ENCODE results near the gene RBM23. TPM values are rescaled to one million over a fixed set of nuclear protein-coding genes. Genes with fewer than 3 reads are reported as not detected.

RBM23 gene
- polyA plus RNA-seq, 1 donor (not counting 4 experiments of a cell fraction or from before 2014, with no cell fraction given): 50.8 TPM

- TF ChIP-seq, protein P1, sequence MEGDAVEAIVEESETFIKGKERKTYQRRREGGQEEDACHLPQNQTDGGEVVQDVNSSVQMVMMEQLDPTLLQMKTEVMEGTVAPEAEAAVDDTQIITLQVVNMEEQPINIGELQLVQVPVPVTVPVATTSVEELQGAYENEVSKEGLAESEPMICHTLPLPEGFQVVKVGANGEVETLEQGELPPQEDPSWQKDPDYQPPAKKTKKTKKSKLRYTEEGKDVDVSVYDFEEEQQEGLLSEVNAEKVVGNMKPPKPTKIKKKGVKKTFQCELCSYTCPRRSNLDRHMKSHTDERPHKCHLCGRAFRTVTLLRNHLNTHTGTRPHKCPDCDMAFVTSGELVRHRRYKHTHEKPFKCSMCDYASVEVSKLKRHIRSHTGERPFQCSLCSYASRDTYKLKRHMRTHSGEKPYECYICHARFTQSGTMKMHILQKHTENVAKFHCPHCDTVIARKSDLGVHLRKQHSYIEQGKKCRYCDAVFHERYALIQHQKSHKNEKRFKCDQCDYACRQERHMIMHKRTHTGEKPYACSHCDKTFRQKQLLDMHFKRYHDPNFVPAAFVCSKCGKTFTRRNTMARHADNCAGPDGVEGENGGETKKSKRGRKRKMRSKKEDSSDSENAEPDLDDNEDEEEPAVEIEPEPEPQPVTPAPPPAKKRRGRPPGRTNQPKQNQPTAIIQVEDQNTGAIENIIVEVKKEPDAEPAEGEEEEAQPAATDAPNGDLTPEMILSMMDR (optimal IDR thresholded peaks at IDR 0.05 in 1 of 3, IDR thresholded peaks at IDR 0.05 in 1 of 3, conservative IDR thresholded peaks at IDR 0.05 in 1 of 3; ENCODE audit: extremely low read depth in 1 of 3, insufficient read depth in 2 of 3, low read length in 3 of 3): no peak
- TF ChIP-seq EZH2 (IDR thresholded peaks at IDR 0.05; ENCODE audit: low read length): no peak
- dilution Hi-C loops (cut with MboI; ENCODE audit: extremely low pct_ligation_motif_present, low sequenced_read_pairs): no loop called here
- FAIRE-seq (no peak), DNase-seq (ENCODE audit: low read depth, low spot score) (no peak)
- Histone ChIP-seq H3K79me2 (ENCODE audit: control insufficient read depth, insufficient read depth, low read length) (no peaks in the 10 kb centered on the region), H3K4me1 (ENCODE audit: control insufficient read depth, extremely low read depth, insufficient read depth, low read length) (peaks cover 9% of the 10 kb centered on the region), H3K27ac (ENCODE audit: control insufficient read depth, insufficient read depth, low read length) (no peak overlapping the region), H3K9me1 (ENCODE audit: control insufficient read depth, extremely low read depth, insufficient read depth, low read length) (no peaks in the 10 kb centered on the region), H3K36me3 (ENCODE audit: control insufficient read depth in 2 of 2, extremely low read depth in 1 of 2, insufficient read depth in 2 of 2, low read length in 2 of 2) (peaks cover 11 to 20% of the 10 kb centered on the region in 2 experiments), H4K20me1 (ENCODE audit: control insufficient read depth, extremely low read depth, insufficient read depth, low read length) (no peaks in the 10 kb centered on the region), H3K4me3 (ENCODE audit: control insufficient read depth in 2 of 3, extremely low read depth in 1 of 3, insufficient read depth in 2 of 3, low read depth in 1 of 3, low read length in 3 of 3) (no peak overlapping the region), H3K4me2 (ENCODE audit: control insufficient read depth, extremely low read depth, insufficient read depth, low read depth, low read length) (peak overlapping the region; percentile 15), H3K9me3 (ENCODE audit: control insufficient read depth, low read depth, low read length) (no peaks in the 10 kb centered on the region), H3K27me3 (ENCODE audit: control insufficient read depth, extremely low read depth, insufficient read depth, low read length) (no peaks in the 10 kb centered on the region), H3K9ac (ENCODE audit: control insufficient read depth, extremely low read depth, insufficient read depth, low read length) (no peak overlapping the region), H2AFZ (ENCODE audit: control insufficient read depth, low read length) (no peak overlapping the region)
These were observed 36.9 kb downstream of the RBM23 start for GRCh38 chr14:22882064-22882463.

DNA sequence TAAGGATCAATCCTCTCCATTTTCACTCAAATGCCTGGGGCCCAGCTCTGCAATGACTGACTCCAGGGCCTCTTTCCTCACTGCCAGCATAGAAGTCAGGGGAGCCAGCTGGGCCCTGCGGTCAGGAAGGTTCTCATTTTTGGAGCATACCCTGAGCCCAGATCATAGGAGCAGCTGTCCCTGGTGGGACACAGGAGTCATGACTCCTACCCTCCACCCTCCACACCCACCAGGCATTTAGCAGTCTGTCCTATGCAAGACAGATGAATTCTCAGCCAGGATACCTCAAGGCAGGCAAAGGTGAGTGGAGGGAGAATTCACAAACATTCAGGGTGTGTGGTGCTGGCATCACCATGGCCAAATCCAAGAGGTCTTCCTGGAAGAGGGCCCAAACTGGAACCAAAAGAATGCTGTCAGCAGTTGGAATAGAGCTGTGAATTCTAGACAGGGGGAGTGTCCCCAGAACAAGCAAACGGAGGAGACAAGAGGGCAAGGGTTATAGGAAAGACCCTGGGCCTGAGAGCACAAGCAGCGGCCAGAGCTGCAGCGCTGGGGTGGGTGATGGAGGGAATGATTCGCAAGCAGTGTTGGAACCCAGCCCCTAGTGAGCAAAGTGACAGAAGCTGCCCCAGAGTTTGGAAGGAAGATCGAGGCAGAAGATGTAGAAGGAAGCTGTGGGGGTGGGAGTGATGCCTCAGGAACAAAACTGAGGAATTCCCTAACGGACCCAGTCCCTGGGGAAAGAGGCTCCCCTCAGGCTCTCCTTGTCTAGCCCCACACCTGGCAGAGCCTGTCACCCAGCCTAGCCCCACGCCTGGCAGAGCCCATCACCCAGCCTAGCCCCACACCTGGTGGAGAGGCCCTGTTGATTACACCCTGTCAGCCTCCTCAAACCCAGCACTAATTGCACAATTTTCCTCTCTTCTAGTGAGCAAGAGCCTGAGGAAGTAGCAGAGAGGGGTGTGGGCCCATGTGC is 40.4 kb downstream of the RBM23 start:
- H3K27me3 ChIP-seq (ENCODE audit: control insufficient read depth, extremely low read depth, insufficient read depth, low read length): no peaks in the 10 kb centered on the region
- TF ChIP-seq, protein P1 (optimal IDR thresholded peaks at IDR 0.05 in 1 of 3, IDR thresholded peaks at IDR 0.05 in 1 of 3, conservative IDR thresholded peaks at IDR 0.05 in 1 of 3; ENCODE audit: extremely low read depth in 1 of 3, insufficient read depth in 2 of 3, low read length in 3 of 3): no peak
- TF ChIP-seq EZH2 (IDR thresholded peaks at IDR 0.05; ENCODE audit: low read length): no peak
- H3K4me1 ChIP-seq (ENCODE audit: control insufficient read depth, extremely low read depth, insufficient read depth, low read length): peaks cover 8% of the 10 kb centered on the region
- no peak overlapping the region for H2AFZ ChIP-seq (ENCODE audit: control insufficient read depth, low read length)
- H3K27ac ChIP-seq (ENCODE audit: control insufficient read depth, insufficient read depth, low read length): no peak overlapping the region
- H3K4me2 ChIP-seq (ENCODE audit: control insufficient read depth, extremely low read depth, insufficient read depth, low read depth, low read length): no peak overlapping the region
- H4K20me1 ChIP-seq (ENCODE audit: control insufficient read depth, extremely low read depth, insufficient read depth, low read length): no peaks in the 10 kb centered on the region
- H3K79me2 ChIP-seq (ENCODE audit: control insufficient read depth, insufficient read depth, low read length): peaks cover 14% of the 10 kb centered on the region
- H3K9me1 ChIP-seq (ENCODE audit: control insufficient read depth, extremely low read depth, insufficient read depth, low read length): no peaks in the 10 kb centered on the region
- H3K4me3 ChIP-seq (ENCODE audit: control insufficient read depth in 2 of 3, extremely low read depth in 1 of 3, insufficient read depth in 2 of 3, low read depth in 1 of 3, low read length in 3 of 3): no peak overlapping the region
- H3K9me3 ChIP-seq (ENCODE audit: control insufficient read depth, low read depth, low read length): no peaks in the 10 kb centered on the region
- no peak overlapping the region for H3K9ac ChIP-seq (ENCODE audit: control insufficient read depth, extremely low read depth, insufficient read depth, low read length)
- dilution Hi-C loops (cut with MboI; ENCODE audit: extremely low pct_ligation_motif_present, low sequenced_read_pairs): no loop called here
- H3K36me3 ChIP-seq (ENCODE audit: control insufficient read depth in 2 of 2, extremely low read depth in 1 of 2, insufficient read depth in 2 of 2, low read length in 2 of 2): peaks cover 42 to 47% of the 10 kb centered on the region in 2 experiments
- DNase-seq (ENCODE audit: low read depth, low spot score) (no peak), FAIRE-seq (no peak)
